Neural cell (in vitro differentiated cells): ENCODE measurements around the gene FARP2.

ENCODE experiments used
- CTCF ChIP-seq: fragments of 450-650 bp; IDR thresholded peaks from 2 replicates; pipeline ENCODE4 v1.5.1; 2014; ENCODE audit warnings: antibody characterized with exemption, mild to moderate bottlenecking, moderate library complexity; ENCODE audit not compliant: poor library complexity, severe bottlenecking
- EP300 ChIP-seq: fragments of 450-650 bp; conservative IDR thresholded peaks from 2 replicates; pipeline ENCODE4 v1.6.1; 2014; ENCODE audit warnings: antibody characterized with exemption, mild to moderate bottlenecking, moderate library complexity; ENCODE audit not compliant: poor library complexity, severe bottlenecking
- EZH2 ChIP-seq: fragments of 200-600, 300-800 bp; shearing (Covaris generic), sonication (generic); IDR thresholded peaks from 2 replicates; pipeline ENCODE4 v1.6.1; 2014; ENCODE audit warnings: antibody characterized with exemption, low read length, borderline replicate concordance, mild to moderate bottlenecking; ENCODE audit not compliant: insufficient read depth, poor library complexity, severe bottlenecking
- MXI1 ChIP-seq: fragments of 450-650 bp; conservative IDR thresholded peaks from 2 replicates; pipeline ENCODE4 v1.6.1; 2014; ENCODE audit warnings: antibody characterized with exemption, mild to moderate bottlenecking; ENCODE audit not compliant: poor library complexity, severe bottlenecking
- POLR2AphosphoS5 ChIP-seq: IDR thresholded peaks from 2 replicates; pipeline ENCODE4 v1.6.1; 2012
- RAD21 ChIP-seq: fragments of 450-650 bp; conservative IDR thresholded peaks from 2 replicates; pipeline ENCODE4 v1.6.1; 2014; ENCODE audit warnings: antibody characterized with exemption, mild to moderate bottlenecking, moderate library complexity
- REST ChIP-seq: IDR thresholded peaks from 2 replicates; pipeline ENCODE4 v1.6.1; 2012; ENCODE audit warnings: borderline replicate concordance
- TAF1 ChIP-seq: IDR thresholded peaks from 2 replicates; pipeline ENCODE4 v1.6.1; 2012; ENCODE audit warnings: low read depth

DNA sequence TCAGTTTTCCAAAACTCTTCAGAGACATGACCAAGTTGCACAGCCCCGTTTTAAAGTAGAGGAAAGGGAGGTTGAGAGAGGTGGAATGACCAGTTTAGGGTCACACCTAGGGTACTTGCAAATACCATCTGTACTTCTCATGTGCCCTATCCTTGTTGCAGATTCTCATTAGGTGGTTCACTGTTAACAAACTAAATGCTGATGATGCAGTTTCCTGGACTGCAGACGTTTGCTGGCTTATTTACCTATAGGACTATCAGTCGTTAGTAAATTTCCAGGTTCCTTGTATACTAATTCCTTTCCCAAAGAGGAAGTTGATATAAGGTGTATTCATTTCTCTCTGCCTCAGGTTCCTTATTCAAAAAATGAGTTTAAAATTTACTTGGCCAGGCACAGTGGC is 1.4 kb downstream of the FARP2 start:
- no peak for TF ChIP-seq CTCF
- no peak for TF ChIP-seq EZH2
- TF ChIP-seq RAD21: no peak
- no peak for TF ChIP-seq TAF1
- TF ChIP-seq POLR2AphosphoS5: no peak
- TF ChIP-seq REST: no peak
- TF ChIP-seq MXI1: no peak
- TF ChIP-seq EP300: no peak
